Activated CD4-positive, alpha-beta T cell treated with anti-CD3 and anti-CD28 coated beads for 48 hours (primary cell): Measurements from ENCODE around the gene CCDC89.
A peak's percentile ranks its signal among the peaks of the same experiment; 100 is the strongest.
"Not testable (repeated sequence)": the region's sequence is repeated elsewhere in the genome, so short reads cannot be mapped to it uniquely, and the experiment has no call there.

Experiments
- DNase-seq: peaks from one replicate; pipeline ENCODE4 v3.0.0-alpha.2; 2020

The CCDC89 gene

DNA sequence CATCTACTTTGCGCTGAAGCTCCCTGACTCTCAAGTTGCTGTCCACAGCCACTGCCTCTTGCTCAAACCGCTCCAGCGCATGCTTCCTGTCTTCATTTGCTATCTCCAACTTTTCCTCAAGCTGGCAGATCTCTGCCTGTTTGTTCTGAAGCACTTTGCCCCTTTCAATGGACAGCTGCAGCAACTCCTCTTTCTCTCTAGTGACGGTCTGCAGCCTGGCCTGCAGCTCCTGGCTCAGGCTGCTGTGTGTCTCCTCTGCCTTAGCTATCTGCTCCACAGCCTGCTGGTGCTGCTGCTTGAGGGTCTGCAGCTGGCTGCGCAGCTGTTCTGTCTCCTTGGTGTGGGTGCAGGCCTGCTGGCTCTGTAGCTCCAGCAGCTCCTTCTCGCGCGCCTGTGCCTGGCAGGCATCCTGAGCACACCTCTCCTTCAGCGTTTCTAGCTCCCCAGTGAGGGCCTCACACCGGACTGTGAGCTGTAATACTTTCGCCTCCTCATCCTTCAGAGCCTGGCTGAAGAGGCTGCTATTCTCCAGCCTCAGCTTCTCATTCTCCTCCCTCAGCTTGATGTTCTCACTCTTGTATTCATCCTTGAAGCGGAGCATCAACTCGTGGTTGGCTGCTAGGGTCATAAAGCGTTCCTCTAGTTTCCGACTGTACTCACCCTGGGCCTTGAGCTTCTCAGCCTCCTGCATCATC lies 723 bp downstream of the CCDC89 start:
- DNase-seq, result no peak

DNA sequence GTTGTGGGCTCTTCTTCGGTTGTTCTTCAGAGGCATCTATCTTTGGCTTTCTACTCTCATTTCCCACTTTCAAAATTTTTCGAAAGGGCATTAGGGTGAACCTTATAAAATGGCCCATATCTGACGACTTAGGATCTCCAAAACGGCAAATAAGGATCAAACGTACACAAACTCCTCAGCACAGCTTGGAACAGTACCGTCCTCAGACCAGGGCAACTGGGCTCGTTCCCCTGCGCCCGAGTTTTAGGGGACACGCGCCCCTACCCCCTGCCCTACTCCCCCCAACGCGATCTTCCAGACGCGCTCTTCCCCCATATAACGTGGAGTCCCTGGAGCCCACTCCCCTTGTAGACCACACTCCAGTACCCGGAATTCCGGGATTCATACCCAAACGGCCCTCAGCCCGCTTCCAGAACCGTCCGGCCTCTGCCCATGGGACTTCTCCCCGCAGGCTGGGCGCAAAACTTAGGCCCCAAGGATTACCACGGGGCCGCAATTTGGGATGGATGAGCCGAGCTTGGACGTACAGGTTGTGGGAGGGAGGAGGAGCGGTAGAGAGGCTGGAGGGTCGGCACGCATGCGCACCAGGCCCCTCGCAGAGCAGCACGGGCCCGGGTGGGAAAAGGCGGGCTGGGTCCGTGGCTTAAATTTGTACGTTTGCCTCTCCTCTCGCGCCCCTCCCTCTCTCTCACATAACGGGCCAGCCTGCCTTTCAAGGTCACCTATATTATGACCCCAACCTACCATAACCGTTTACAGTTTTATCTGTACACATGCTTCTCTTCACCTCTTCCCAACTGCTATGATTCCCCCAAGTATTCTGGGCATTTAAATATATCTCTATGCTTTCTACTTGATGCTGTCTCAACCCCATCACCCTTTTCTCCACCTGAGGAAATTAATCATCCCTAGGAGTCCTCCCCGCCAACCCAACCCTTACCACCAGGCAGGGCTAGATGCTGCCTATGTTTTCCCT lies 3.4 kb downstream of the CCDC89 start:
- DNase-seq, result peak; percentile 77

GRCh38 chr11:85680897-85681296 lies 5.1 kb downstream of the CCDC89 start:
- DNase-seq, result no peak

DNA sequence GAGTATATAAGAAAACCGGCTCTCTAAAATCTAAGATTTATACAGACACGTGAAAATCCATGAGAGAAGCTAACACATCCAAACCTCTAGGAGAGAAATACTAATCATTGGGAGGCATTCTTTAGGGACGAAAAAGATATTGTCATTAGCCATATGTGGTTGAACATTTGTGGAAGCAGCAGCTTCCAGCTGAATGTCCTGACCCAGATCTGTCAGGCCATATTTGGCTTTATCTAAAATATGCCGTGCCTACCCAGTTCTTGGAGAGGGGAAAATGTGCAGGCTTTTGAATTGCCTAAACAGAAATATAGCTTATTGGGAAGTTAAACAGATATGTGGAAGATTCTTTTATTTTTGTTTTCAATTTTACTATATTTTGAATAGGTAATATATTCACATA lies 6.4 kb downstream of the CCDC89 start:
- no peak for DNase-seq

DNA sequence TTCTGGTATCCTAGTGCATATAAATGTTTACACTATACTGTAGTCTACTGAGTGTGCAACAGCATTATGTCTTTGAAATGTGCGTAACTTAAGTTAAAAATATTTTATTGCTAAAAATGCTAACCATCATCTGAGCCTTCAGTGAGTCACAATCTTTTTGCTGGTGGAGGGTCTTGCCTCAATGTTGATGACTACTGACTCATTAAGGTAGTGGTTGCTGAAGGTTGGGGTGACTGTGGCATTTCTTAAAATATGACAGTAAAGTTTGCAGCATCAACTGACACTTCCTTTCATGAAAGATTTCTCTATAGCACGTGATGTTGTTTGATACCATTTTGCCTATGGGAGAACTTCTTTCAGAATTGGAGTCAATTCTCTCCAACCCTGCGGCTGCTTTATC lies 12.6 kb downstream of the CCDC89 start:
- DNase-seq, result no peak

GRCh38 chr11:85672105-85672902 lies 13.7 kb downstream of the CCDC89 start:
- DNase-seq, result no peak

DNA sequence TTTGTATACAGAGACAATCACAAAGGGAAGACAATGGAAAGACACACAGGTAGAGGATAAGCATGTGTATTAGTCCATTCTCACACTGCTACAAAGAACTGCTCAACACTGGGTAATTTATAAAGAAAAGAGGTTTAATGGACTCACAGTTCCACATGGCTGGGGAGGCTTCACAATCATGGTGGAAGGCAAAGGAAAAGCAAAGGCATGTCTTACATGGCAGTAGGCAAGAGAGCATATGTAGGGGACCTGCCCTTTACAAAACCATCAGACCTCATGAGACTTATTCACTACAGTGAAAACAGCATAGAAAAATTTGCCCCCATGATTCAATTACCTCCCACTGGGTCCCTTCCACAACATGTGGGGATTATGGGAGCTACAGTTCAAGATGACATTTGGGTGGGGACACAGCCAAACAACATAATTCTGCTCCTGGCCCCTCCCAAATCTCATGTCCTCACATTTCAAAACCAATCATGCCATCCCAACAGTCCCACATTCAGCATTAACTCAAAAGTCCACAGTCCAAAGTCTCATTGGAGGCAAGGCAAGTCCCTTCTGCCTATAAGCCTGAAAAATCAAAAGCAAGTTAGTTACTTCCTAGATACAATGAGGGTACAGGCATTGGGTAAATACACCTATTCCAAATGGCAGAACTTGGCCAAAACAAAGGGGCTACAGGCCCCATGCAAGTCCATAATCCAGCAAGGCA lies 14.9 kb downstream of the CCDC89 start:
- not testable (repeated sequence) for DNase-seq

GRCh38 chr11:85668157-85668556 lies 17.8 kb downstream of the CCDC89 start:
- no peak for DNase-seq

- DNase-seq, result no peak
Measured at GRCh38 chr11:85666687-85667086, 19.3 kb downstream of the CCDC89 start.

- DNase-seq, result no peak
Measured at GRCh38 chr11:85665733-85666132, 20.3 kb downstream of the CCDC89 start.

DNA sequence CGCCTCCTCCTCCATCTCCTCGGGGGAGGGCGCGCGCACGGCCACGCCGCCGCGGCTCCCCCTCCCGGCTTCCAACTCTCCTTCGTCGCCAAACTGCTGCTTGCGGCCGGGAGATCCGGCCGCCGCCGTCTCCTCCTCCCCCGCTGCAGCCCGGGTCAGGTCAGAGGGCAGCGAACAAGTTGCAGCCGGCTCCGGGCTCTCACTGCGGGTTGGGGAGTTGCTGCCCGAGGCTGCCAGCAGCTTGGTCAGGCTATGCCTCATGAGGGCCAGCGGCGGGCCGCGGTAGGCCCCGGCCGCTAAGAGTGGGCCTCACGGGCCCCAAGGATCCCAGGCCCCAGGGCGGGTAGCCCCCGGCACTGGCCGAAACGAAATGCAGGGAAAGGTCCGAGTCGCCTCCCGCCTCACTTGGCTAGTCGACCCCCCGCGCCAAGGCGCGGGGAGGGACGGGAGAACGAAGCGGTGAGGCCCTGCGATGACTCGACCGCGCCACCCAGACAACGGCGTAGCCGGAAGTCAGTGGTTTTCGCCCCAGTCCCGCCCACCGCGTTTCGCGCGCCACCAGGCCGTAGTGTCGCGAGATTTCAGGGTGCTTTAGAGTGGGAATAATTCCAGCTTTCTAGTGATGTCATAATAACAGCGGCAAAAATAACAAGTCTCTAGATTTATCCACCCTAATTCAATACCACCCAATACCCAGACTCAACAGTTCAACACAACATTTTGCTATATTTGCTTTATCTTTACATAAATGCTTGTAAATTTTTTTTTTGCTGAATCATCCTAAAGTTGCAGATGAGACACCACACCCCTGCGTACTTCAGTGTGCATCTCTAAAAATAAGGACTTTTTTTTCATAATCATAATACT lies 21.1 kb downstream of the CCDC89 start, which contains the start of gene CREBZF:
Gene CREBZF (minus strand): TSS at position 515 of the 867 bp plus-strand sequence. CDS start 254 bp downstream, at position 261.
- peak; percentile 97 for DNase-seq

DNA sequence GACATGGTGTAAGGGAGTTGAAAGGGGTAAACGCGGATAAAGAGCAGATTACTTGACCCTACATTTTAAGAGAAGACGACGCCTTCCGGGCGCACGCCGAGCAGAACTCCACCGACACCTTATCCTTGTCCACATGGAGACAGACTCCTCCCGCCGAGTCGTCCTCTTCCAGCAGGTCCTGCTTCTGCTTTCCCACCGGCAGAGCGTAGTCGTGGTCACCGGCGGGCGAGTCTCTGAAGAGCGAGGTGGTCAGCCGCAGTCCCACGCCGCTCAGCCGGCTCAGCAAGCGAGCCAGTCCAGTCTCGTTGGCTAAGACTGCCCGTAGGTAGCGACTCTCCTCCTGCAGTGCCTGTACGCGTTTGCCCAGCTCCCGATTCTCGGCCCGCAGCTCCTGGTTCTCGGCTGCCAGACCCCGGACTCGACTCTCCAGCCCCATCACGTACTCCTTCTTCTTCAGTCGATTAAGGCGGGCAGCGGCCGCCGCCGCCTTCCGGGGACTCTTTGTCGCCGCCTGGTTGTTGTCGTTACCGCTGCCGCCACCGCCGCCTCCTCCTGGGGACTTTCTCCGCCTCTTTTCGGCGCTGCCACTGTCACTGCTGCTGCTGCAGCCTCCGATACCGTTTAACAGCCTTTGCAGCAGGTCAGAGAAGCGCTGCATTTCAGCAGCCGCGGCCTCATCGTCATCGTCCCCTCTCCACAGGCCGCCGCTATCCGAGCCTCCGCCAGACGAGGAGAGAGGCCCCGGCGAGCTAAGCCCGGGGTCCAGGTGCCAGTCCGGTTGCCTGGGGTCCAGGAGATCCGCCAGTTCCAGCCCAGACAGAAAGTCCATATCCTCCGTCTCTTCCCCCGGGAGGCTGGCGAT lies 22.0 kb downstream of the CCDC89 start:
- DNase-seq, result peak; percentile 91

- peak; percentile 17 for DNase-seq
Measured at GRCh38 chr11:85663080-85663752, 22.8 kb downstream of the CCDC89 start.

DNA sequence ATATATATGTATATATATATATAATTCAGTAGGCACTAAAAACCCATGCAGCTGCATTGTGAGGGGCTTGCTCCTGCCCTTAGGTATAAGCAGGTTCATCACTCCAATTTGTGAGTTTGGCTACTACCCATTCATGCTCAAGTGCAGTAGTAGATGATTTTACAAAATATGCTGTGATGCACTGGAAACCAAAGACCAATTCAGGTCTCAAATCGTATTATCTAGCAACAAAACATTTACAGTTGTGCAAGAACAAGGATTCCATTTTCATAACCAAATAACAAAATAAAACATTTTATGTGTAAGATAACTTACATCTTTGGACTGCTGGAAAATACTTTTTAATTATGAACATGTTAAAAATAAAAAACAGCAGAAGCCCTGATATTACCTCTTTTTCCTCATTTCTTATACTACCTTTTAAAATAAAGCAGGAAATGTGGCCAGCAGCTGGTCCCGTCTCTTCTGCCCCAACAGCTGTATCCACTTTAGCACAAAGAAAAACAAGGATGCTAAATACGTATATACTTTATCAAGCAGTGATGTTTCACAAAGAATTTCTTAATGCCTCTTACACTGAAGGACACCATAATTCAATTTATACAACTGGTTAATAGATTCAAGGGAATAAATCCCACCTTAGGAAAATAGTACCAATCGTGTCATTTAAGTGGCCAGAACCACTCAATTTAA lies 23.9 kb downstream of the CCDC89 start:
- DNase-seq, result no peak

DNA sequence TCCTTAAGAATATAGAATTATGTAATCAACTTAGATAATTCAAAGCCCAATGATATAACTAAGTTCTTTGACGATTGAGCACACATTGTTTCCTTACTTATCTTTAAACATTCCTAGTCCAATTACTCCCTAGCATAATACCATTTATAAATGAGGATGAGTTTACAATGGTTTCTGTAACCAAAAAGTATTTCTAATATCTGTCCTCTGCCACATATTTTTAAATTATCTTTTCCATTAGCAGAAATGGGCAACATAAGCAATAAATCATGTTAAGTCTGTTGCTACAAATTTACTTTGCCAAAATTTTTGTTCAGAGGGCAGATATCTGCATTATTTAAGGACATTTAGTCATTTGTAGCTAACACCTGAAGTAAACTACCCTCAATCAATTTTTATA lies 27.8 kb downstream of the CCDC89 start:
- DNase-seq, result no peak

DNA sequence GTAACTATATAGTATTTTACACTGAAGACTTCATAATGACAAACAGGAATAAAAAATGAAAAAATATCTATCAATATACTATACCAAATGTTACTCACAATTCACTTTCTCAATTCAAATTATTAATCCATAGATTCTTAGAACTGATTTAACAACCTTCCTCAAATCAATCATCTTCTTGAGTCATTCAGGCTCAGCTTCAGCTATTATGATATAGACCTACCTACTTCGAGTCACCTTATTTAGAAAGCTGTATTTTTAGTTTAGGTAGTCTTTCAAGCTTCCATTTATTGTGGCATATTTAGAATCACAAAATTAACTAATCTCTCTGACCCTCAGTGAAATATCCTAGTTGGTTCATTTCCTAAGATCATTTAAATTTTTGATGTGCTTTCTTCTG lies 29.2 kb downstream of the CCDC89 start:
- DNase-seq, result no peak

GRCh38 chr11:85654343-85654742 lies 31.7 kb downstream of the CCDC89 start:
- not testable (repeated sequence) for DNase-seq

- no peak for DNase-seq
Measured at GRCh38 chr11:85652786-85653447, 33.1 kb downstream of the CCDC89 start.

GRCh38 chr11:85651118-85651517 lies 34.9 kb downstream of the CCDC89 start:
- DNase-seq, result no peak
